Measurements from ENCODE around the gene AURKB.

DNA sequence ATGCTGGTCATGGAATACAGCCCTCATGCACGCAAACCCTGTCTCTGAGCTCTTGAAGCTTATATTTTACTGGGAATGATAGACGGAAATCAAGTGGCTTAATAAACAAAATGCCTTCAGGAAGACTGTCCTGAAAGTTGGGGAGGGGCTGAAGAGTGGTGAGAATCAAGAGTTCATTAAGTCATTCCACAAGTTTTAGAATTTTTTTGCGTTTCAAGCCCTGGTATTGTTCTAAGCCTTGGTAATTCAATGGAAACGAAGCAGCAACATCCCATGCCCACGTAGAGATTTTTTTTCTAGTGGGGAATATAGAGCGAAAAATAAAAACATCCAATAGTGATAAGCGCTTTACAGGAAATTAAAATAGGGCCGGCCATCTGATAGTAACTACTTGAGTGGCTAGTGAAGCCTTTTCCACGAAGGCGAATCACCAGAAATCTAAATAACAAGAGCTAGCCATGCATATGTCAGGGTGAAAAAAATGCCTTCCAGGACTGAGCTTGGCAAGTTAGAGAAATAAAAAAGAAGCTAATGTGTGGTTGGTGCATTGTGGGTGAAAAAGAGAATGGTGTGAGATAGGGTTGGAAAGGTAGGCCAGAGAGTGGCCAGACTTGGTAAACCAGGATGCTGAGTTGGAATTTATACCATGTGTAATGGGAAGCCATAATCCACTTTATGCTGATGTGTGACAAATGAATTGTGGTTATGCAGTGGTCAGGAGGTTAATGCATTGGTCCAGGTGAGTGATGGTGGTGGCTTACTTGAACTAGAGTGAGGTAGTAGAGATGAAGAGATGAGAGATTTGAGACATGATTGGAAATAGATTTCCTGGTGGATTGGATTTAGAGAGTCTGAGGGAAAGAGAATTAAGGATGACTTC is 39.5 kb upstream of the AURKB start:
- TF ChIP-seq, protein P1, sequence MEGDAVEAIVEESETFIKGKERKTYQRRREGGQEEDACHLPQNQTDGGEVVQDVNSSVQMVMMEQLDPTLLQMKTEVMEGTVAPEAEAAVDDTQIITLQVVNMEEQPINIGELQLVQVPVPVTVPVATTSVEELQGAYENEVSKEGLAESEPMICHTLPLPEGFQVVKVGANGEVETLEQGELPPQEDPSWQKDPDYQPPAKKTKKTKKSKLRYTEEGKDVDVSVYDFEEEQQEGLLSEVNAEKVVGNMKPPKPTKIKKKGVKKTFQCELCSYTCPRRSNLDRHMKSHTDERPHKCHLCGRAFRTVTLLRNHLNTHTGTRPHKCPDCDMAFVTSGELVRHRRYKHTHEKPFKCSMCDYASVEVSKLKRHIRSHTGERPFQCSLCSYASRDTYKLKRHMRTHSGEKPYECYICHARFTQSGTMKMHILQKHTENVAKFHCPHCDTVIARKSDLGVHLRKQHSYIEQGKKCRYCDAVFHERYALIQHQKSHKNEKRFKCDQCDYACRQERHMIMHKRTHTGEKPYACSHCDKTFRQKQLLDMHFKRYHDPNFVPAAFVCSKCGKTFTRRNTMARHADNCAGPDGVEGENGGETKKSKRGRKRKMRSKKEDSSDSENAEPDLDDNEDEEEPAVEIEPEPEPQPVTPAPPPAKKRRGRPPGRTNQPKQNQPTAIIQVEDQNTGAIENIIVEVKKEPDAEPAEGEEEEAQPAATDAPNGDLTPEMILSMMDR (IDR thresholded peaks at IDR 0.05 in 2 of 3, conservative IDR thresholded peaks at IDR 0.05 in 1 of 3; ENCODE audit: borderline replicate concordance in 1 of 3, insufficient read depth in 1 of 3, low read depth in 2 of 3, low read length in 2 of 3) = no peak
- TF ChIP-seq EGR1 (IDR thresholded peaks at IDR 0.05; ENCODE audit: low read depth) (no peak), EZH2 (IDR thresholded peaks at IDR 0.05) (no peak), POLR2A (IDR thresholded peaks at IDR 0.05; ENCODE audit: borderline replicate concordance, extremely low read depth, insufficient read depth, insufficient read length) (no peak), POLR2AphosphoS5 (IDR thresholded peaks at IDR 0.05; ENCODE audit: low read depth, low read length) (no peak)
